Measurements from ENCODE around the gene MEIKIN.
"Not testable (repeated sequence)": the region's sequence is repeated elsewhere in the genome, so short reads cannot be mapped to it uniquely, and the experiment has no call there.

MEIKIN gene

DNA sequence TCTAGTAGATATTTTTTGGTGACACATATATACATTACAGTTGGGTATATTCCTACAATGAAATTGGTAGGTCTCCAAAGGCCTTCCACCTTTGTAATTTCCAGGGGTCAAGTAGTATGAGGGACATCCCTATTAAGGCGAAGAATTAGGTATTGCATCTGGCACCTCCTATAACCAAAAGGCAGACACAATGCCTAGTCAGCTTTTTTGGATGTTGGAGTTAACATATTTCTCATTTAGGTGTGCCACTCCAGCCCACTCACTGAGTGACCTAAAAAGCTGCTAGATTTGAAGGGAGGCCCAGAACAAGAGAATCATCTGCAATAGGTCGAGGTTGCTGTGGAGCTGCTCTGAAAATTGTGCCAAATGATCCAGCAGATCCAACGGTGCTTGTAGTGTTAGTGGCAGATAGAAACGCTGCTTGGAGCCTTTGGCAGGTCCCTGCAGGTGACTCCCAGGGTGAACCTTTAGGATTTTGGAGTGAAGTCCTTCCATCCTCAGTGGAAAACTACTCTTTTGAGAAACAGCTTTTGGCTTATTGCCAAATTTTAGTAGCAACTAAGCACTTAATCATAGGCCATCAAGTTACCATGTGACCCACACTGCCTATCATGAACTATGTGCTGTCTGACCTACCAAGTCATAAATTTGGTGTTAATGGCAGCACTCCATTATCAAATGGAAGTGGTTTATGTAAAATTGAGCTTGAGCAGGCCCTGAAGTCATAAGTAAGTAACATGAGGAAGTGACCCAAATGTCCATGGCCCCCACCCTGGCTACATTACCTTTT, 132.9 kb downstream of the MEIKIN start:
- no peak for DNase-seq (ENCODE audit: low read depth in 1 of 2, low spot score in 1 of 2)

DNA sequence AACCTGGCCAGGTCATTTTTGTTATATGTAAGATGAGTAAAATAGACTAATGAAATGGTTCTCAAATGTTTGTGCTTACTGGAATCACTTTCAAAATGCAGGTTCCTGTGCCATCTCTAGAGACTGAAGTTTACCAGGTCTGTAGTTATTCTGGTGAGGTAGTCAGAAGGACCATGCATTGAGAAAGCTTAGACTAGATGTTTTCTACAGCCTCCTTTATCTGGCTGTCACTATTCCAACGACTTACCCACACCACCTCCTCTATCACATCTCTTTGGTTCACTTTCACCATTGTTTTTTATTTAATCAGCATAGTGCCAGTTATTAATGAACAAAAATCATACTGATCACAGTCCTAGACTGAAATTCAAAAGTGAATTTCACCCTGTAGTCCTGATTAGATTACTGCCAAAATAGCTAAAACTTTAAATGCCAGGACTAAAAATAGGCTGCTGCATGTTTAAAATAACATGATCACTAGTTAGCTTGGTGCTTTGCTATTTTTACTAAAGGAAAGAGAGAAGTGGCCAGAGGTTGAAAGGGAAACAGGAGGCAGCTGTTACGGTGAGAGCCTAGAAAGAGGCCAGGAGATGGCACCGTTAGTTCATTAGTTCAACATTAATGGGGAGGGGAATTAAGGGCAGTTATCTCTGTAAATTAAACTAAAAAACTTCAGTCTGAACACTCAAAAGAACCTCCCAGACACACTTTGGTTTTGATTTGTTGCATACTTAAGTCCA, 134.8 kb downstream of the MEIKIN start:
- no peak for DNase-seq (ENCODE audit: low read depth in 1 of 2, low spot score in 1 of 2)

GRCh38 chr5:131796793-131797693, 148.4 kb downstream of the MEIKIN start, which contains the start of gene FNIP1:
TSS of gene FNIP1 (minus strand) at chr5:131797017. CDS start at chr5:131796921, 96 bp downstream.
- peak; percentile 96 to 98 for DNase-seq (ENCODE audit: low read depth in 1 of 2, low spot score in 1 of 2)

- peak in 1 of 2 donors; percentile 22 for DNase-seq (ENCODE audit: low read depth in 1 of 2, low spot score in 1 of 2)
These were observed 149.3 kb downstream of the MEIKIN start for GRCh38 chr5:131795879-131796792.

DNA sequence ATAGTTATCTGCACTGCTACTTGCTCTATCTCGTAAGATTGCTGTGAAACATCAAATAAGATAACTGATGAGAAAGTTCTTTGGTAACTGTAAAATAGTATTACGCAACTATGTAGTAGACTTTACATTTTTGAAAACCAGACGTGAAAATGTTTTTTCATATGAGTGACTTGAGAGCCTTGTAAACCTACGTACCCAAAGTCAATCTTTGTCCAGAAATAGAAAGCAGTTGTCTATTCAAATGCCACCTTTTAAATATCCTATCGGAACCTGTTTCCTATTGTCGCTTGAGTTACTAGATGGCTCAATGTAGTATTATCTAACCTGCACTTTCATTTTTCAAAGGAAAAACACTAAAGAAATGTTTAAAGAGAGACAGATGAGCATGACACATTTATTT, 150.2 kb downstream of the MEIKIN start:
- no peak for DNase-seq (ENCODE audit: low read depth in 1 of 2, low spot score in 1 of 2)

GRCh38 chr5:131794586-131794985, 150.9 kb downstream of the MEIKIN start:
- no peak for DNase-seq (ENCODE audit: low read depth in 1 of 2, low spot score in 1 of 2)

- no peak for DNase-seq (ENCODE audit: low read depth in 1 of 2, low spot score in 1 of 2)
These were observed 152.6 kb downstream of the MEIKIN start for GRCh38 chr5:131792896-131793295.

GRCh38 chr5:131791866-131792265, 153.6 kb downstream of the MEIKIN start:
- no peak for DNase-seq (ENCODE audit: low read depth in 1 of 2, low spot score in 1 of 2)

- DNase-seq (ENCODE audit: low read depth in 1 of 2, low spot score in 1 of 2) = no peak
These were observed 154.9 kb downstream of the MEIKIN start for GRCh38 chr5:131790550-131790949.

GRCh38 chr5:131789765-131790164, 155.7 kb downstream of the MEIKIN start:
- no peak for DNase-seq (ENCODE audit: low read depth in 1 of 2, low spot score in 1 of 2)

DNA sequence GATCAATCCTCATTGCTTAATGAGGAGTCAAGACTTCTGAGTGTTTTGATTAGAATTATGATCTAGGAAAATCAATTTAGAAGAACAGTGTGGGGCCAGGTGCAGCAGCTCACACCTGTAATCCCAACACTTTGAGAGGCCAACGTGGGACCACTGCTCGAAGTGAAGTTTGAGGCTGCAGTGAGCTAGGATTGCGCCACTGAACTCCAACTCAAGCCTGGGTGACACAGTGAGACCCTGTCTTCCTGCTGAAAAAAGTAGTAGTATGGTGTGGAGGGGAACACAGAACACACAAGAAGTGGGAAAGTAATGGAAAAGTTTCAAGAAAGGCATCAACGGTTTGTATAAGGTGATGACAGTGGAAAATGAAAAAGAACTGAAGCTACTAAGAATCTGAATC, 157.7 kb downstream of the MEIKIN start:
- DNase-seq (ENCODE audit: low read depth in 1 of 2, low spot score in 1 of 2) = no peak

DNA sequence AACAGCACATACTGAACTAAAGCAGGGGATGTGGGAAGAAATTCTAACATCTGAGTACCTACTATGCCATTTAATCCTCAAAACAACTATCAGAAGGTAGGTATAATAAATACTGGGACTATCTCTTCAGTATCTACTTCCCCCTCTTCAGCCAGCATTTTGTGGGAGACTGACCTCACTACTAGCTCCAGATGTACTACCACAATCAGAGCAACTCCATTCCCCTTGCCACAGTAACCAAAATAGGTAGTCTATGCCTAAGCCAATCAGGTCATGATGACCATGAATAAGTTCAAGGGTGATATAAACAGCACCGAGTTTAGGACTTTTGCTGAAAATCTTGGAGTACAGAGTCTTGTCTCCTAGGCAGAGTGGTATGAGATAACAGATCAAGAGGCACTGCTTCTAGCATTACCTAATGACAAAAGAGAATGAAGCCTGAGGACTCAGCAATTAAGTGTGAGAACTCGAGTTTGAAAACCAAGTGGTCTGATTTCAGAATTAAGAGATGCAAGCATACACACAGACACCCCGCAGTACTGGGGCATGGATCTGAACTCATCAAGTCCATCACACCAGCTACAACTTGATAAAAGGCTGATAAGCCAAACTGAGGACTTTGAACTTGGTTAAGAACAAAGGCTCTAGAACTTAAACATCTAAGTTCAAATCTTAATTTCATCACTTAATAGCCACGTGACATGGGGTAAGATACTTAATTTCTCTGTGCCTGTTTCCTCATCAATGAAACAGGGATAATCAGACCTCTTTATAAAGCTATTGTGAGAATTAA, 158.4 kb downstream of the MEIKIN start:
- no peak for DNase-seq (ENCODE audit: low read depth in 1 of 2, low spot score in 1 of 2)

GRCh38 chr5:131786036-131786435, 159.4 kb downstream of the MEIKIN start:
- DNase-seq (ENCODE audit: low read depth in 1 of 2, low spot score in 1 of 2) = no peak

DNA sequence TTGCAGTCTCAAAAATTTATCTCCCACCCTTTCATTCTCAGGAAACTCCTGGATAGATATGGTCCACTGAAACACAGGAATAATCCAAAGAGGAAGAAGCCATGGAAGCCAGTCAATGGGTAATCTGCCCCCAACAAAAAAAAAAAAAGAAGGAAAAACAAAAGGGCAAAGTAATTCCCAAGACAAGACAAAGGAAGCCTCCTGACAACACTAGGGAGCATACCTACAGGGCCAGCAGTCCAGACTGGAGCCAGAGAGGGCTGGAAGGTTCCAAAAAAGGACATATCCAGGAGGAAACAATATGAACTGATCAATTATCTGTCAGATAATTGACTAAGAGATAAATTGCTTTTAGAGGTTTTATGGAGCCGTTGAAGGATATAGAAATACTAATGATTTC, 161.6 kb downstream of the MEIKIN start:
- no peak for DNase-seq (ENCODE audit: low read depth in 1 of 2, low spot score in 1 of 2)

- no peak for DNase-seq (ENCODE audit: low read depth in 1 of 2, low spot score in 1 of 2)
These were observed 162.1 kb downstream of the MEIKIN start for GRCh38 chr5:131783357-131783756.

DNA sequence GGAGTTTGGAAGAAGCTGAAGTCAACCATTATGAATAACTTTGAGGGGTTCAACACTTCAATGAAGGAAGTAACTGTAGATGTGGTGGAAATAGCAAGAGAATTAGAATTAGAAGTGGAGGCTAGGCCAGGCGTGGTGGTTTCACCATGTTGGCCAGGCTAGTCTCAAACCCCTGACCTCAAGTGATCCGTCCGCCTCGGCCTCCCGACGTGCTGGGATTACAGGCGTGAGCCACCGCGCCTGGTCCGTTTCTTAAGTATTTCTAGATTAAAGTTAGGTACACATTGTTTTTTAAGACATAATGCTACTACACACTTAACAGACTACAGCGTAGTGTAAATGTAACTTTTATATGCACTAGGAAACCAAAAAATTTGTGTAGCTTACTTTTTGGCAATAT, 162.7 kb downstream of the MEIKIN start:
- no peak for DNase-seq (ENCODE audit: low read depth in 1 of 2, low spot score in 1 of 2)

- not testable (repeated sequence) for DNase-seq (ENCODE audit: low read depth in 1 of 2, low spot score in 1 of 2)
These were observed 167.3 kb downstream of the MEIKIN start for GRCh38 chr5:131778141-131778540.

GRCh38 chr5:131776450-131776849, 169.0 kb downstream of the MEIKIN start:
- DNase-seq (ENCODE audit: low read depth in 1 of 2, low spot score in 1 of 2) = no peak

GRCh38 chr5:131774652-131775367, 170.7 kb downstream of the MEIKIN start:
- DNase-seq (ENCODE audit: low read depth in 1 of 2, low spot score in 1 of 2) = no peak

Data from stimulated activated CD4-positive, alpha-beta T cell treated with anti-CD3 and anti-CD28 coated beads, Interleukin-15, amount 100 ng/mL, for 1 hour (primary cell).